Measurements from ENCODE around the gene OR8H3. TPM values are rescaled to one million over a fixed set of nuclear protein-coding genes. Genes with fewer than 3 reads are reported as not detected.
"Not testable (repeated sequence)": the region's sequence is repeated elsewhere in the genome, so short reads cannot be mapped to it uniquely, and the experiment has no call there.

The OR8H3 gene
- total RNA-seq, 4 donors from 2014 or later, result not detected

DNA sequence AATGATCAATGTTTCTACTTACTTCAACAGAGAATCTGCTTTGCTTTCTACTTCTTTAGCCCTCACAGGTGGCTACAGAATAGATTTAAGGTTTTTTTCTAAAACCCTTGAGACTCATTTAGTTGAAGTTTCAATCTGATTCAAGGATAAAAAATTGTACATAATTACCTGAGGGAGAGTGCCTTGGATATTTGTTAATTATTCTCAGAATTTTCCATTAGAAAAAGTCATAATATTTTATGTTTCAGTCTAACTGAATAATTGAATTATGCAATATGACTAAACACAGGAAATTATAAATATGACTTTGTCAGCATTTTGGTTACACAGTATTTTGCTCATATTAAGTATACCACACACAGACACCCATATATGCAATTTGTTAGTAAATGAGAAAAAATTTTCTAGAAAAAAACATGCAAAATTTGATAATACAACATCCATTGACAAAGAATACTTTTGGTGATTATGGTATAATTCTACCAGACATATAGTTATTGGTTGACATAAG lies 18.0 kb downstream of the OR8H3 start, which contains the start of gene OR8J3:
OR8J3 (minus strand) TSS at position 51 of the 511 bp plus-strand sequence. CDS start 2,483 bp downstream, outside the sequence.
- no peak for DNase-seq
- in situ Hi-C loops (cut with MboI; ENCODE audit: low pct_ligation_motif_present in 1 of 4, low pct_unique_long_range_greater_than_20kb in 1 of 4, low sequenced_read_pairs in 3 of 4), result no loop called here

DNA sequence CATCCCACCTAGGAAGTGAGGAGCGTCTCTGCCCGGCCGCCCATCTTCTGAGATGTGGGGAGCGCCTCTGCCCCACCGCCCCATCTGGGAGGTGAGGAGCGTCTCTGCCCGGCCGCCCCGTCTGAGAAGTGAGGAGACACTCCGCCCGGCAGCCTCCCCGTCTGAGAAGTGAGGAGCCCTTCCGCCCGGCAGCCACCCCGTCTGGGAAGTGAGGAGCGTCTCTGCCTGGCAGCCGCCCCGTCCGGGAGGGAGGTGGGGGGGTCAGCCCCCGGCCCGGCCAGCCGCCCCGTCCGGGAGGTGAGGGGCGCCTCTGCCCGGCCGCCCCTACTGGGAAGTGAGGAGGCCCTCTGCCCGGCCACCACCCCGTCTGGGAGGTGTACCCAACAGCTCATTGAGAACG lies 21.5 kb downstream of the OR8H3 start:
- intact Hi-C loops (cut with DNase I; ENCODE audit: low total_unique reads); H3K4me3 ChIP-seq; H3K27me3 ChIP-seq; H3K27ac ChIP-seq; H3K36me3 ChIP-seq; H3K4me1 ChIP-seq; DNase-seq; in situ Hi-C loops (cut with MboI; ENCODE audit: low pct_ligation_motif_present in 1 of 4, low pct_unique_long_range_greater_than_20kb in 1 of 4, low sequenced_read_pairs in 3 of 4); H3K9me3 ChIP-seq: not testable (repeated sequence)
- 97% methylated on average over 7 of the region's 30 CpGs; no CpG with 5 or more reads in 1 of the 2 donors for WGBS, 2 donors (ENCODE audit: low coverage in 1 of 2)

More for the DNA sequence above, 18.0 kb downstream of the OR8H3 start, which contains the start of gene OR8J3:
- no peaks in the 10 kb centered on the region for H3K36me3 ChIP-seq
- no peak within 1 kb of the TSS for H3K4me3 ChIP-seq
- intact Hi-C loops (cut with DNase I; ENCODE audit: low total_unique reads), result no loop called here
- no peak within 1 kb of the TSS for H3K27ac ChIP-seq
- no peaks in the 10 kb centered on the region for H3K27me3 ChIP-seq
- no peaks in the 10 kb centered on the region for H3K4me1 ChIP-seq
- TF ChIP-seq, protein P1, sequence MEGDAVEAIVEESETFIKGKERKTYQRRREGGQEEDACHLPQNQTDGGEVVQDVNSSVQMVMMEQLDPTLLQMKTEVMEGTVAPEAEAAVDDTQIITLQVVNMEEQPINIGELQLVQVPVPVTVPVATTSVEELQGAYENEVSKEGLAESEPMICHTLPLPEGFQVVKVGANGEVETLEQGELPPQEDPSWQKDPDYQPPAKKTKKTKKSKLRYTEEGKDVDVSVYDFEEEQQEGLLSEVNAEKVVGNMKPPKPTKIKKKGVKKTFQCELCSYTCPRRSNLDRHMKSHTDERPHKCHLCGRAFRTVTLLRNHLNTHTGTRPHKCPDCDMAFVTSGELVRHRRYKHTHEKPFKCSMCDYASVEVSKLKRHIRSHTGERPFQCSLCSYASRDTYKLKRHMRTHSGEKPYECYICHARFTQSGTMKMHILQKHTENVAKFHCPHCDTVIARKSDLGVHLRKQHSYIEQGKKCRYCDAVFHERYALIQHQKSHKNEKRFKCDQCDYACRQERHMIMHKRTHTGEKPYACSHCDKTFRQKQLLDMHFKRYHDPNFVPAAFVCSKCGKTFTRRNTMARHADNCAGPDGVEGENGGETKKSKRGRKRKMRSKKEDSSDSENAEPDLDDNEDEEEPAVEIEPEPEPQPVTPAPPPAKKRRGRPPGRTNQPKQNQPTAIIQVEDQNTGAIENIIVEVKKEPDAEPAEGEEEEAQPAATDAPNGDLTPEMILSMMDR (IDR thresholded peaks at IDR 0.05), result no peak
- TF ChIP-seq POLR2A (IDR thresholded peaks at IDR 0.05) (no peak), POLR2AphosphoS5 (IDR thresholded peaks at IDR 0.05) (no peak), EP300 (IDR thresholded peaks at IDR 0.05; ENCODE audit: low read depth) (no peak)
- no peaks in the 10 kb centered on the region for H3K9me3 ChIP-seq

DNA sequence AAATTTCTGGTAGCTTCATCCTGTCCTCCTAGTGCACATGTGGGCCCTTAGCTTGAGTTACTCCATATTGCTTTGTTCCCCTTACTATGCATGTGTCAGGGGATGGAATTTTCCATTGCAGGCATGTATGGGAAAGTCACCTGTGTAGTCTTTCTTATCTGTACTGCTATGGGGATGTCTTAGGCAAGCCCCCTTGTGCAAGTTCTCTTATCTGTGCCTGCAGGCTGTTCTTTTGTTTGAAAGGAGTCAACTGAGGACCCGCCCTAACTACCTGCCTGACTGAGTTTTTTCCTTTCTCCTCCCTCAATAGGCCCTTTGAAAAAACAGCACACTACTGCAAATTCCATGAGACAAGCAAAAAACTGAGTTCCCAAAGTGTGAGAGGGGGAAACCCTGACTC lies 29.2 kb downstream of the OR8H3 start:
- WGBS, 2 donors (ENCODE audit: low coverage in 1 of 2), result 43 to 61% methylated on average over 1 of the region's 1 CpG

DNA sequence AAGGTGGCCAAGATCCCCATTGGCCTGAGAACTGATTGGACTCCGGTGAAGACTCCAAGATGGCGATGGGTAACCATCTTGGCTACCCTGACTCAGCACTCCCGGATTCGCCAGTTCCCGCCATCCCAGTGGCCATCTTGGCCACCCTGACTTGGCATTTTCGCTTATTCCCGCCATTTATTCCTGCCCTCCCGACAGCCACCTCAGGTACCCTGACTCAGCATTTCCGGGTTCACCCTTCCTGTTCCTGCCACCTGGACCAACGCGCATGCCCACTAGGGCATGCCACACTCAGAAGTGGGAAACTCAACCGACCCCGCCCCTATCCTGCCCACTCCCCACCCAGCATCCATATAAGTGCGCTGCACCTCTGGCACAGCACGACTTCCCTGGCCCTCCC lies 30.2 kb downstream of the OR8H3 start:
- intact Hi-C loops (cut with DNase I; ENCODE audit: low total_unique reads), result no loop called here
- no peak for DNase-seq
- H3K27me3 ChIP-seq, result no peaks in the 10 kb centered on the region
- no peaks in the 10 kb centered on the region for H3K36me3 ChIP-seq
- H3K27ac ChIP-seq, result no peak overlapping the region
- in situ Hi-C loops (cut with MboI; ENCODE audit: low pct_ligation_motif_present in 1 of 4, low pct_unique_long_range_greater_than_20kb in 1 of 4, low sequenced_read_pairs in 3 of 4), result no loop called here
- TF ChIP-seq POLR2A (IDR thresholded peaks at IDR 0.05), result no peak
- TF ChIP-seq, protein P1 (IDR thresholded peaks at IDR 0.05), result no peak
- no peak for TF ChIP-seq EP300 (IDR thresholded peaks at IDR 0.05; ENCODE audit: low read depth)
- TF ChIP-seq POLR2AphosphoS5 (IDR thresholded peaks at IDR 0.05), result no peak
- no peak overlapping the region for H3K4me3 ChIP-seq
- no peaks in the 10 kb centered on the region for H3K4me1 ChIP-seq
- peaks cover 0 to 4% of the 10 kb centered on the region in 2 donors for H3K9me3 ChIP-seq
- WGBS, 2 donors (ENCODE audit: low coverage in 1 of 2), result 90 to 95% methylated on average over 4 to 15 of the region's 15 CpGs

More for the DNA sequence above, 29.2 kb downstream of the OR8H3 start:
- in situ Hi-C loops (cut with MboI; ENCODE audit: low pct_ligation_motif_present in 1 of 4, low pct_unique_long_range_greater_than_20kb in 1 of 4, low sequenced_read_pairs in 3 of 4) (no loop called here), intact Hi-C loops (cut with DNase I; ENCODE audit: low total_unique reads) (no loop called here)
- Histone ChIP-seq H3K9me3 (peaks cover 0 to 4% of the 10 kb centered on the region in 2 donors), H3K4me3 (no peak overlapping the region), H3K27me3 (no peaks in the 10 kb centered on the region), H3K36me3 (no peaks in the 10 kb centered on the region), H3K27ac (no peak overlapping the region), H3K4me1 (no peaks in the 10 kb centered on the region)
- TF ChIP-seq POLR2A (IDR thresholded peaks at IDR 0.05), result no peak
- TF ChIP-seq, protein P1 (IDR thresholded peaks at IDR 0.05), result no peak
- no peak for TF ChIP-seq POLR2AphosphoS5 (IDR thresholded peaks at IDR 0.05)
- TF ChIP-seq EP300 (IDR thresholded peaks at IDR 0.05; ENCODE audit: low read depth), result no peak
- DNase-seq, result no peak

DNA sequence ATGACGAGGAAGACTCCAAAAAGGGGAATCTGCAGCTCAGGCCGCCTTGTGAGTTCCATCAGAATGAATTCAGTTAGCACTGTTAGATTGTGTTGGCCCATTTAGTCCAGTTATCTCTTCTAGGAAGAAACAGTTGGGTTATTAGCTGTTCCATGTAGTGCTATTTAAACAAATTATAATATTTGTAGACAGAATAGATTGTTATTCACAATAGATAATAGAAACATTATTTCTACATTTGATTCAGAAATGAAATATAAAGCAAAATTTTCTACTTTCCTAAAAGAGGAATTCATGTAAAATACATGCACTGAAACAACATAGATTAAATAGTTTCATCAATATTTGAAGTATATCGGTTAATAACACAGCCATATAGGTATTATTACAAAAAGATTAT lies 38.0 kb downstream of the OR8H3 start, which contains the start of gene OR8K5:
OR8K5 (minus strand) TSS at position 101 of the 400 bp plus-strand sequence; CDS start at position 101, 0 bp downstream.
- Histone ChIP-seq H3K4me3 (no peak within 1 kb of the TSS), H3K27me3 (no peaks in the 10 kb centered on the region), H3K27ac (no peak within 1 kb of the TSS), H3K36me3 (no peaks in the 10 kb centered on the region), H3K4me1 (no peaks in the 10 kb centered on the region), H3K9me3 (peaks cover 1 to 3% of the 10 kb centered on the region in 2 donors)
- WGBS, 2 donors (ENCODE audit: low coverage in 1 of 2), result 78 to 80% methylated on average over 2 to 3 of the region's 3 CpGs
- DNase-seq, result no peak
- TF ChIP-seq POLR2AphosphoS5 (IDR thresholded peaks at IDR 0.05) (no peak), EP300 (IDR thresholded peaks at IDR 0.05; ENCODE audit: low read depth) (no peak), POLR2A (IDR thresholded peaks at IDR 0.05) (no peak)
- TF ChIP-seq, protein P1 (IDR thresholded peaks at IDR 0.05), result no peak
- intact Hi-C loops (cut with DNase I; ENCODE audit: low total_unique reads), result no loop called here
- in situ Hi-C loops (cut with MboI; ENCODE audit: low pct_ligation_motif_present in 1 of 4, low pct_unique_long_range_greater_than_20kb in 1 of 4, low sequenced_read_pairs in 3 of 4), result no loop called here
